Natural killer cell (primary cell): Measurements from ENCODE around the gene ORAI3. TPM values are rescaled to one million over a fixed set of nuclear protein-coding genes. Genes with fewer than 3 reads are reported as not detected.
A peak's percentile ranks its signal among the peaks of the same experiment; 100 is the strongest.

ENCODE experiments used
- ATAC-seq, 3 donors: fragments of 150-1000 bp in 2 of 3; fragments of 200-7000 bp in 1 of 3; cut with Tn5 transposase; 1 replicate in 1 of 3; 2 replicates in 2 of 3; pipeline ENCODE4 v1.10.0; 2021; ENCODE audit warnings: mild to moderate bottlenecking in 2 of 3, moderate library complexity in 2 of 3
- DNase-seq, 2 donors: peaks; one replicate each; pipeline versions ENCODE4 v3.0.0 to v3.0.0-alpha.2; 2013 to 2021; ENCODE audit warnings: mixed read lengths in 1 of 2
- H3K27ac ChIP-seq: one replicate; pipeline ENCODE4 v1.5.1; 2013; ENCODE audit warnings: mild to moderate bottlenecking, low read length
- H3K27me3 ChIP-seq: one replicate; pipeline ENCODE4 v1.6.1; 2013; ENCODE audit warnings: low read length; ENCODE audit not compliant: control insufficient read depth, insufficient read depth
- H3K36me3 ChIP-seq: one replicate; pipeline ENCODE4 v1.6.1; 2013; ENCODE audit warnings: low read length; ENCODE audit not compliant: control insufficient read depth, insufficient read depth
- H3K4me1 ChIP-seq: one replicate; pipeline ENCODE4 v1.6.1; 2013; ENCODE audit warnings: low read length; ENCODE audit not compliant: control insufficient read depth, insufficient read depth
- H3K4me3 ChIP-seq: one replicate; pipeline ENCODE4 v1.5.1; 2013; ENCODE audit warnings: low read length
- H3K9me3 ChIP-seq: one replicate; pipeline ENCODE4 v1.6.1; 2013; ENCODE audit warnings: low read length; ENCODE audit not compliant: control insufficient read depth, insufficient read depth
- H3K27ac Mint-ChIP-seq, 2 donors: one replicate each; pipeline ENCODE4 v1.8.0; 2022; ENCODE audit warnings: mild to moderate bottlenecking in 2 of 2, mixed read lengths in 2 of 2, moderate library complexity in 1 of 2
- H3K27me3 Mint-ChIP-seq, 2 donors: one replicate each; pipeline ENCODE4 v1.8.0; 2022; ENCODE audit warnings: low read depth in 2 of 2, mixed read lengths in 2 of 2
- H3K36me3 Mint-ChIP-seq: one replicate; pipeline ENCODE4 v1.8.0; 2022; ENCODE audit warnings: mixed read lengths
- H3K4me1 Mint-ChIP-seq, 2 donors: one replicate each; pipeline ENCODE4 v1.8.0; 2022; ENCODE audit warnings: mixed read lengths in 2 of 2
- H3K4me3 Mint-ChIP-seq: one replicate; pipeline ENCODE4 v1.8.0; 2022; ENCODE audit warnings: mild to moderate bottlenecking, moderate library complexity, mixed read lengths
- H3K9me3 Mint-ChIP-seq, 2 donors: one replicate each; pipeline ENCODE4 v1.8.0; 2022; ENCODE audit warnings: mixed read lengths in 2 of 2
- WGBS: methylation state at CpG from one replicate; pipeline ENCODE4 v1.1.7; 2013; ENCODE audit warnings: missing lambda C conversion rate; ENCODE audit not compliant: insufficient coverage; 5-methylcytosine and 5-hydroxymethylcytosine counted together
- intact Hi-C: fragments of 100-400 bp; cut with micrococcal nuclease; formaldehyde crosslinking; loops from one replicate; pipeline ENCODE4 v1.14.2; 2022
- total RNA-seq, 4 donors: library from RNA; stranded (reverse); fragments of 120-200 nt in 1 of 4; gene quantifications; one replicate each; pipeline versions ENCODE4 v1.2.3 to v1.2.4, GENCODE V29; 2013 to 2022
- TF ChIP-seq, protein P1 (sequence below): fragments of 200-600 bp; IDR thresholded peaks from one replicate; pipeline ENCODE4 v1.8.0; 2022; ENCODE audit warnings: antibody characterized with exemption

ORAI3 gene
- total RNA-seq, 3 donors from 2014 or later (not counting 1 experiment from before 2014, with no cell fraction given) = 10.8 to 19.8 (median 12.8) TPM

DNA sequence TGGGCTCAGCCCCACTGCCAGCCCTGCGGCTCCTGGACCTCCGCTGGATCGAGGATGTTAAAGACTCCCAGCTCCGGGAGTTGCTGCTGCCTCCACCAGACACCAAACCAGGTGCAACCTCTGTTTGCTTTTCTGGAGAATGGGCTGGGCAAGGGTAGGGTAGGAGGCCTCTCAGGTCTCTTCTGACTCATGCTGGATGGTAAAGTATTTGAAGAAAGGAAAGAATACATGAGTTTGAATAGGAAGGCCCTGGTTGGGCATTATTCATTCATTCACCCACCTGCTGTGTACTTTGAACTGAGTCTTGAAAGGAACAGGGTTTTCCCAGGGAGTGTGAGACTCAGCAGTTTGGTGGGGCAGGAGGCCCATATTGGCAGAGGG lies 6.5 kb upstream of the ORAI3 start:
- H3K4me1 ChIP-seq = peaks cover 16% of the 10 kb centered on the region
- H3K27ac ChIP-seq = peak overlapping the region; percentile 55
- peak overlapping the region; percentile 21 for H3K4me3 ChIP-seq
- Mint-ChIP-seq H3K27ac (peak overlapping the region; percentile 68 to 78), H3K4me1 (peaks cover 21 to 32% of the 10 kb centered on the region in 2 donors), H3K4me3 (peak overlapping the region; percentile 81), H3K9me3 (no peaks in the 10 kb centered on the region), H3K36me3 (no peaks in the 10 kb centered on the region), H3K27me3 (no peaks in the 10 kb centered on the region)
- ATAC-seq = no peak
- TF ChIP-seq, protein P1, sequence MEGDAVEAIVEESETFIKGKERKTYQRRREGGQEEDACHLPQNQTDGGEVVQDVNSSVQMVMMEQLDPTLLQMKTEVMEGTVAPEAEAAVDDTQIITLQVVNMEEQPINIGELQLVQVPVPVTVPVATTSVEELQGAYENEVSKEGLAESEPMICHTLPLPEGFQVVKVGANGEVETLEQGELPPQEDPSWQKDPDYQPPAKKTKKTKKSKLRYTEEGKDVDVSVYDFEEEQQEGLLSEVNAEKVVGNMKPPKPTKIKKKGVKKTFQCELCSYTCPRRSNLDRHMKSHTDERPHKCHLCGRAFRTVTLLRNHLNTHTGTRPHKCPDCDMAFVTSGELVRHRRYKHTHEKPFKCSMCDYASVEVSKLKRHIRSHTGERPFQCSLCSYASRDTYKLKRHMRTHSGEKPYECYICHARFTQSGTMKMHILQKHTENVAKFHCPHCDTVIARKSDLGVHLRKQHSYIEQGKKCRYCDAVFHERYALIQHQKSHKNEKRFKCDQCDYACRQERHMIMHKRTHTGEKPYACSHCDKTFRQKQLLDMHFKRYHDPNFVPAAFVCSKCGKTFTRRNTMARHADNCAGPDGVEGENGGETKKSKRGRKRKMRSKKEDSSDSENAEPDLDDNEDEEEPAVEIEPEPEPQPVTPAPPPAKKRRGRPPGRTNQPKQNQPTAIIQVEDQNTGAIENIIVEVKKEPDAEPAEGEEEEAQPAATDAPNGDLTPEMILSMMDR = no peak
- 87% methylated on average over 4 of the region's 4 CpGs for WGBS
- DNase-seq = no peak
- no peaks in the 10 kb centered on the region for H3K36me3 ChIP-seq
- intact Hi-C loops = loop anchor here (1.0 kb wide), 1 partner anchor 98 kb away; no protein-coding TSS in a partner anchor
- H3K9me3 ChIP-seq = no peaks in the 10 kb centered on the region
- H3K27me3 ChIP-seq = no peaks in the 10 kb centered on the region

DNA sequence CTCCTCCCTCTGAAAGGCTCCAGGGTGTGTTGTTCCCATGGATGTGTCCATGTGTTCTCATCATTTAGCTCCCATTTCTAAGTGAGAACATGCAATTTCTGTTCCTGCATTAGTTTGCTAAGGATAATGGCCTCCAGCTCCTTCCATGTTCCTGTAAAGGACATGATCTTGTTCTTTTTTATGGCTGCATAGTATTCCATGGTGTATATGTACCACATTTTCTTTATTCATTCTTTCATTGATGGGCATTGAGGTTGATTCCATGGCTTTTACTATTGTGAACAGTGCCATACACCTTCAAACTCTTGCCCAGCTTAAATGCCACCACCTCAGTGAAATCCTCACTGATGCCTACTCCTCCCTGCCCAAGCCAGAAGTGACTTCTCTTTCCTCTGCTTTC lies 4.5 kb upstream of the ORAI3 start:
- Mint-ChIP-seq H3K36me3 (no peaks in the 10 kb centered on the region), H3K4me1 (peaks cover 15 to 26% of the 10 kb centered on the region in 2 donors), H3K27me3 (no peaks in the 10 kb centered on the region), H3K9me3 (no peaks in the 10 kb centered on the region), H3K4me3 (no peak overlapping the region), H3K27ac (no peak overlapping the region)
- ATAC-seq (no peak), DNase-seq (no peak)
- Histone ChIP-seq H3K27ac (no peak overlapping the region), H3K4me3 (no peak overlapping the region), H3K36me3 (no peaks in the 10 kb centered on the region), H3K27me3 (no peaks in the 10 kb centered on the region), H3K9me3 (no peaks in the 10 kb centered on the region), H3K4me1 (peaks cover 23% of the 10 kb centered on the region)
- TF ChIP-seq, protein P1 = no peak
- intact Hi-C loops = no loop called here

DNA sequence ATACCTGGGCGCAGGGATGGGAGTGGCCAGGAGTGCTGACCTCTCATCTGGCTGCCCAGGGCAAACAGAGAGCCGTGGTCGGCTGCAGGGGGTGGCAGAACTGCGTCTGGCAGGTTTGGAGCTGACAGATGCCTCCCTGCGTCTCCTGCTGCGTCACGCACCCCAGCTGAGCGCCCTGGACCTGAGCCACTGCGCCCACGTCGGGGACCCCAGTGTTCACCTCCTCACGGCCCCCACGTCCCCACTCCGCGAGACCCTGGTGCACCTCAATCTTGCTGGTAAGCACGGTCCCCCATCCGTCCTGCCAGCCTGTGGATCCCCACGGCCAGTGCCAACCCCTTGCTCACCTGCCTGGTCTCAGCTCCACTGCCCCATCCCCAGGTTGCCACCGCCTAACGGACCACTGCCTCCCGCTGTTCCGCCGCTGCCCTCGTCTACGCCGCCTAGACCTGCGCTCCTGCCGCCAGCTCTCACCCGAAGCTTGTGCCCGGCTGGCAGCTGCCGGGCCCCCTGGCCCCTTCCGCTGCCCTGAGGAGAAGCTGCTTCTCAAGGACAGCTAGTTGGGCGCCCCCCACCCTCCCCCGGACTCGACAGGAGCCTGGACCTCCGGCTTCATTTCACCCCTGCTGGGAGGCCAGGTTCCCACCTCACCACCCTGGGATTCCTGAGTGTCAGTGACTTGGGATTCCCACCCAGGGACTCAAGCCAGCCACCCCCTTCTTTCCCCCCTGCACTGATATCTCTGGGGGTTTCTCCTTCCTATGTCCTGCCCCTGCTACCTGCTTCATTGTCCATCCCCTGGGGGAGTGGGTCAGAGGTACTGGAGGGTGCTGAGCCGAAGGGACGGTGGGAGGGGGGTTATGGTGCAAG lies 2.0 kb upstream of the ORAI3 start:
- H3K4me3 Mint-ChIP-seq = peak overlapping the region; percentile 66
- intact Hi-C loops = no loop called here
- WGBS = 97% methylated on average over 38 of the region's 38 CpGs

More for the DNA sequence above, 2.0 kb upstream of the ORAI3 start:
- Mint-ChIP-seq H3K9me3 (no peaks in the 10 kb centered on the region), H3K4me1 (peaks cover 21 to 39% of the 10 kb centered on the region in 2 donors), H3K27ac (peak overlapping the region; percentile 4 to 27), H3K27me3 (no peaks in the 10 kb centered on the region), H3K36me3 (no peaks in the 10 kb centered on the region)
- DNase-seq = no peak
- no peak overlapping the region for H3K27ac ChIP-seq
- peaks cover 38% of the 10 kb centered on the region for H3K4me1 ChIP-seq
- no peak overlapping the region for H3K4me3 ChIP-seq
- TF ChIP-seq, protein P1 = no peak
- H3K27me3 ChIP-seq = no peaks in the 10 kb centered on the region
- H3K36me3 ChIP-seq = no peaks in the 10 kb centered on the region
- ATAC-seq = no peak
- H3K9me3 ChIP-seq = no peaks in the 10 kb centered on the region
